Esophagus mucosa (tissue), 1 donor: ENCODE results near the gene PHF3. TPM values are rescaled to one million over a fixed set of nuclear protein-coding genes. Genes with fewer than 3 reads are reported as not detected.
"Not testable (repeated sequence)": the region's sequence is repeated elsewhere in the genome, so short reads cannot be mapped to it uniquely, and the experiment has no call there.

ENCODE experiments used
- ATAC-seq: fragments of 200-7000 bp; cut with Tn5 transposase; one replicate; pipeline ENCODE4 v1.9.1; 2020
- total RNA-seq: library from RNA; stranded (reverse); gene quantifications from one replicate; pipeline ENCODE4 v1.2.4, GENCODE V29; 2023
- donor health status: DM: yes; HTN: yes; CAD: no.

PHF3 gene
- total RNA-seq, 1 donor from 2014 or later, result 19.5 TPM

- no peak for ATAC-seq
Observed at GRCh38 chr6:63714091-63714490, 78.5 kb downstream of the PHF3 start.

- ATAC-seq, result no peak
Observed at GRCh38 chr6:63716169-63716568, 80.6 kb downstream of the PHF3 start.

DNA sequence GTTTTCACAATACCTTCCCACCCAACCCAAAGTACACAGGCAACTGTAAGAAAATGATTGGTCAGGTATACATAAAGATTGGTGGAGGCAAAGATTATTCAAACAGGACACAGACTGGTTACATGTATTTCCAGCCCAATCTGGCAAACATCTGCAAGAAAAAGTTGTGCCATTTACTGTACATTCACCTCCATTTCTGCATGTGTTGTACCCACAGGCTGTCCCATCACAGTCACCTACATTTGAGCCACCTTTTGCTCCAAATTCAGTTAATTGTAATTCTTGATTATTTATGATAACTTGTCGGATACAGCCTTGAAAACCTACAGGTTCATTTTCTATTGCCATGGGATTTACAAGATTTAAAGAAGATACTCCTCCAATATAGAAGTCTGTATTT is 85.6 kb downstream of the PHF3 start:
- ATAC-seq, result no peak

GRCh38 chr6:63724721-63725120 is 89.1 kb downstream of the PHF3 start:
- ATAC-seq, result no peak

- ATAC-seq, result no peak
Observed at GRCh38 chr6:63730311-63730710, 94.7 kb downstream of the PHF3 start.

- ATAC-seq, result no peak
Observed at GRCh38 chr6:63731930-63732329, 96.3 kb downstream of the PHF3 start.

GRCh38 chr6:63732336-63732735 is 96.7 kb downstream of the PHF3 start:
- ATAC-seq, result peak; percentile 64

- no peak for ATAC-seq
Observed at GRCh38 chr6:63734923-63735322, 99.3 kb downstream of the PHF3 start.

GRCh38 chr6:63738190-63738589 is 102.6 kb downstream of the PHF3 start:
- not testable (repeated sequence) for ATAC-seq

- ATAC-seq, result no peak
Observed at GRCh38 chr6:63739094-63739687, 103.6 kb downstream of the PHF3 start.

DNA sequence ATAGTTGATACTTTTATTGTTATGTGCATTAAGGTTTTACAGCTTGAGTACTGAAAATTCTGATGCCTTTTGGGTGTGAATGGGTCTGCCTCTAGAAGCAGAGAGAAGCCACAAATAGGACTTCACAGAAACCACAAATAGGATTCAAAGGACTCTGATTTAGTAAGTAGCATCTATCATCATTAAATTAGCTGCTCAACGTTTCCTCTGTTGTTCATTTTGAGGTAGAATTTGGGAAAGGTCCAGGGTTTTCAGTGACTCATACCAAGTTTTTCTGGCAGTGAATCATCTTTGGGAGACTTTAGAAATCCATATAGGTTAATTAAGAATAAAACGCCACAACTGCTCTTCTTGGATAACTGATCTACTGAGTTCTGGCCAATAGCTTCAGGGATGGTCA is 105.1 kb downstream of the PHF3 start:
- peak; percentile 36 for ATAC-seq

DNA sequence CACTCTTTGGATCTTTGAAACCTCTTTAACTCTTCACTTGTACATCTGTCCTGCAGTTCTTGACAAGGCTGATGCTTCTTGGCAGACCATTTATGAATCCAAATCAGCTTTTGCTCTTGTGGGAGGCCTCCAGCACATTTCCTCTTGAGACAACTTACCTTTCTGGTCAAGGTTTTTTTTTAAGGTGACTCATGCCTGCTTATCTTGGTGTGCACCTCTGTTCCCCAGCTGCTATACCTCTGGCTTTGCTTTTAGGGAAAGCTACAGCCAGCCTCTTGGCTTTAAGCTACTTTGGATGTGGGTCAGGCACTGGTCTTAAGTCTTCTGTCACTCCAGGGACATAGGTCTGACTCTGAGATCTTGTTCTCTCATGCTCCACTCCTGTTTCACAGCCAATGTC is 106.5 kb downstream of the PHF3 start:
- ATAC-seq, result peak; percentile 18

GRCh38 chr6:63743691-63744090 is 108.1 kb downstream of the PHF3 start:
- no peak for ATAC-seq

- ATAC-seq, result no peak
Observed at GRCh38 chr6:63744810-63745209, 109.2 kb downstream of the PHF3 start.

DNA sequence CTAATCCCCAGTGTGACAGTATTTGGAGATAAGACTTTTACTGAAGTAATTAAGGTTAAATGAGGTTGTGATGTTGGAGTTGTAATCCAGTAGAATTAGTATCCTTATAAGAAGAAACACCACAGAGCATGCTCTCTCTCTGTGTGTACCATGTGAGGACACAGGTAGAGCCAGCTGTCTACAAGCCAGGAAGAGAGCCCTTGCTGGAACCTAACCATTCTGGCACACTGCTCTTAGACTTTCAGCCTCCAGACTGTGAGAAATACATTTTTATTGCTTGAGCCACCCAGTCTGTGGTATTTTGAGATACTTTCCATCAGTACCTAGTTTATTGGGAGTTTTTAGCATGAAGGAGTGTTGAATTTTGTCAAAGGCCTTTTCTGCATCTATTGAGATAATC is 110.2 kb downstream of the PHF3 start:
- ATAC-seq, result no peak

DNA sequence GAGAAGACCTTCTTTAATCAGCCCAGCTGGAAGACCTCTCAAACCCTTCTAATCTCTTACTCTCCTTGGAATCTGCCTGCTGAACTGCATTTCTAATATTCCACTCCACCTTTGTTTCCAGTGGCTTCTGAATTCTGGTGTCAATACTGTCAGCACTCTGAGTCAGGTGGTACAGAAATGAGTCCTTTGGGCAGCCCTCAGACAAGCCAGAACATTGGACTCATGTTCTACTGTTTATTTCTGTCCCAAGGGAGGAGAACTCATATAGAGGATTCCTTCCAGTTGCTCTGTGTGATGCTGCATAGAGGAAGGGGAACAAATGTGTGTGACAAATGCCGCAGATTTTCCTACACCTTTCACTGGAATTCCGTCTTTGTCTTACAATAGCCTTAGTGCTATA is 114.8 kb downstream of the PHF3 start:
- no peak for ATAC-seq

DNA sequence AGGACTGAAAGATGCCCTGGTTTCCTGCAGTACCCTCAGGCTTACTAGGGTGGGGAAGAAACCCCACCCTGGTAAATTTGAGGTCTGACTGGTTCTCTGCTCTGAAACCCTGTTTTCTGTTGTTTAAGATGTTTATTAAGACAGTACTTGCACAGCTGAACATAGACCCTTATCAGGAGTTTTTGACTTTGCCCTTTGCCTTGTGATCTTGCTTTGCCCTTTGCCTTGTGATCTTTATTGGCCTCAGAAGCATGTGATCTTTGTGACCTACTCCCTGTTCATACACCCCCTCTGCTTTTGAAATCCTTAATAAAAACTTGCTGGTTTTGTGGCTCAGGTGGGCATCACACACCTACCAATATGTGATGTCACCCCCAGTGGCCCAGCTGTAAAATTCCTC is 121.7 kb downstream of the PHF3 start:
- not testable (repeated sequence) for ATAC-seq

GRCh38 chr6:63757826-63758225 is 122.2 kb downstream of the PHF3 start:
- ATAC-seq, result no peak

- ATAC-seq, result no peak
Observed at GRCh38 chr6:63759605-63760105, 124.1 kb downstream of the PHF3 start.

DNA sequence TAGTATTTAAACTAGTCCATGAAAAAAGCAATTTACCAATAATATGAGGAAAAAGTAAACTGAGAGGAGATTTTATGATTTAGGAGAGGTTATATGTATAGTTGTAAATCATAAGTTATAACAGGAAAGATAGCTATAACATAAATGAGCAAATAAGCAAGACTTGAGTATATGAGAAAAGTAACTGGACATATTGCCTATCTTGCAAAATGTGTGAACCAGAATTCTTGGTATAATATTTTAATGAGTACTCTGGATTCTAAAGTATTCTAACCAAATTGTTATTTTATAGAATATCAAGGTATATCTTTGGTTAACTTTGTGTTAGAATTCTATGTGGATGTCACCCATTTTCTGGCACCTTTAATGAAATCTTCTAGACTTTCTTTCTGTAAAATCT is 124.6 kb downstream of the PHF3 start:
- ATAC-seq, result no peak

- ATAC-seq, result peak; percentile 37
Observed at GRCh38 chr6:63764318-63764916, 128.8 kb downstream of the PHF3 start.
